Natural killer cell (primary cell): ENCODE results near the gene RMDN3. TPM values are rescaled to one million over a fixed set of nuclear protein-coding genes. Genes with fewer than 3 reads are reported as not detected.

Source experiments
- ATAC-seq, 3 donors: fragments of 150-1000 bp in 2 of 3; fragments of 200-7000 bp in 1 of 3; cut with Tn5 transposase; 1 replicate in 1 of 3; 2 replicates in 2 of 3; pipeline ENCODE4 v1.10.0; 2021; ENCODE audit warnings: mild to moderate bottlenecking in 2 of 3, moderate library complexity in 2 of 3
- DNase-seq, 2 donors: peaks; one replicate each; pipeline versions ENCODE4 v3.0.0 to v3.0.0-alpha.2; 2013 to 2021; ENCODE audit warnings: mixed read lengths in 1 of 2
- H3K27ac ChIP-seq: one replicate; pipeline ENCODE4 v1.5.1; 2013; ENCODE audit warnings: mild to moderate bottlenecking, low read length
- H3K27me3 ChIP-seq: one replicate; pipeline ENCODE4 v1.6.1; 2013; ENCODE audit warnings: low read length; ENCODE audit not compliant: control insufficient read depth, insufficient read depth
- H3K36me3 ChIP-seq: one replicate; pipeline ENCODE4 v1.6.1; 2013; ENCODE audit warnings: low read length; ENCODE audit not compliant: control insufficient read depth, insufficient read depth
- H3K4me1 ChIP-seq: one replicate; pipeline ENCODE4 v1.6.1; 2013; ENCODE audit warnings: low read length; ENCODE audit not compliant: control insufficient read depth, insufficient read depth
- H3K4me3 ChIP-seq: one replicate; pipeline ENCODE4 v1.5.1; 2013; ENCODE audit warnings: low read length
- H3K9me3 ChIP-seq: one replicate; pipeline ENCODE4 v1.6.1; 2013; ENCODE audit warnings: low read length; ENCODE audit not compliant: control insufficient read depth, insufficient read depth
- H3K27ac Mint-ChIP-seq, 2 donors: one replicate each; pipeline ENCODE4 v1.8.0; 2022; ENCODE audit warnings: mild to moderate bottlenecking in 2 of 2, mixed read lengths in 2 of 2, moderate library complexity in 1 of 2
- H3K27me3 Mint-ChIP-seq, 2 donors: one replicate each; pipeline ENCODE4 v1.8.0; 2022; ENCODE audit warnings: low read depth in 2 of 2, mixed read lengths in 2 of 2
- H3K36me3 Mint-ChIP-seq: one replicate; pipeline ENCODE4 v1.8.0; 2022; ENCODE audit warnings: mixed read lengths
- H3K4me1 Mint-ChIP-seq, 2 donors: one replicate each; pipeline ENCODE4 v1.8.0; 2022; ENCODE audit warnings: mixed read lengths in 2 of 2
- H3K4me3 Mint-ChIP-seq: one replicate; pipeline ENCODE4 v1.8.0; 2022; ENCODE audit warnings: mild to moderate bottlenecking, moderate library complexity, mixed read lengths
- H3K9me3 Mint-ChIP-seq, 2 donors: one replicate each; pipeline ENCODE4 v1.8.0; 2022; ENCODE audit warnings: mixed read lengths in 2 of 2
- WGBS: methylation state at CpG from one replicate; pipeline ENCODE4 v1.1.7; 2013; ENCODE audit warnings: missing lambda C conversion rate; ENCODE audit not compliant: insufficient coverage; 5-methylcytosine and 5-hydroxymethylcytosine counted together
- intact Hi-C: fragments of 100-400 bp; cut with micrococcal nuclease; formaldehyde crosslinking; loops from one replicate; pipeline ENCODE4 v1.14.2; 2022
- total RNA-seq, 4 donors: library from RNA; stranded (reverse); fragments of 120-200 nt in 1 of 4; gene quantifications; one replicate each; pipeline versions ENCODE4 v1.2.3 to v1.2.4, GENCODE V29; 2013 to 2022
- TF ChIP-seq, protein P1 (sequence below): fragments of 200-600 bp; IDR thresholded peaks from one replicate; pipeline ENCODE4 v1.8.0; 2022; ENCODE audit warnings: antibody characterized with exemption

The RMDN3 gene
- total RNA-seq, 3 donors from 2014 or later (not counting 1 experiment from before 2014, with no cell fraction given): 52.8 to 82.3 (median 72.0) TPM

DNA sequence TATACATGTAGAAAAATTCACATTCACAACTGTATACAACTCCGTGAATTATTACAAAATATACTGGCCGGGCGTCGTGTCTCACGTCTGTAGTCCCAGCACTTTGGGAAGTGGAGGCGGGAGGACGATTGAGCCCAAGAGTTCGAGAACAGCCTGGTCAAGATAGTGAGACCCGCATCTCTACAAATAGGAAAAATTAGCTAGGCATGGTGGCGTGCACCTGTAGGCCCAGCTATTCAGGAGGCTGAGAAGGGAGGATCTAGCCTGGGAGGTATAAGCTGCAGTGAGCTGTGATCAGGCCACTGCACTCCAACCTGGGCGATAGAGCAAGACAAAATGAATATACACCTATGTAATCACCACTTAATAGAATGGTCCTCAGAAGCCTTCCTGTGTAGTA is 58.8 kb downstream of the RMDN3 start:
- no peaks in the 10 kb centered on the region for H3K9me3 ChIP-seq
- TF ChIP-seq, protein P1, sequence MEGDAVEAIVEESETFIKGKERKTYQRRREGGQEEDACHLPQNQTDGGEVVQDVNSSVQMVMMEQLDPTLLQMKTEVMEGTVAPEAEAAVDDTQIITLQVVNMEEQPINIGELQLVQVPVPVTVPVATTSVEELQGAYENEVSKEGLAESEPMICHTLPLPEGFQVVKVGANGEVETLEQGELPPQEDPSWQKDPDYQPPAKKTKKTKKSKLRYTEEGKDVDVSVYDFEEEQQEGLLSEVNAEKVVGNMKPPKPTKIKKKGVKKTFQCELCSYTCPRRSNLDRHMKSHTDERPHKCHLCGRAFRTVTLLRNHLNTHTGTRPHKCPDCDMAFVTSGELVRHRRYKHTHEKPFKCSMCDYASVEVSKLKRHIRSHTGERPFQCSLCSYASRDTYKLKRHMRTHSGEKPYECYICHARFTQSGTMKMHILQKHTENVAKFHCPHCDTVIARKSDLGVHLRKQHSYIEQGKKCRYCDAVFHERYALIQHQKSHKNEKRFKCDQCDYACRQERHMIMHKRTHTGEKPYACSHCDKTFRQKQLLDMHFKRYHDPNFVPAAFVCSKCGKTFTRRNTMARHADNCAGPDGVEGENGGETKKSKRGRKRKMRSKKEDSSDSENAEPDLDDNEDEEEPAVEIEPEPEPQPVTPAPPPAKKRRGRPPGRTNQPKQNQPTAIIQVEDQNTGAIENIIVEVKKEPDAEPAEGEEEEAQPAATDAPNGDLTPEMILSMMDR: no peak
- H3K27ac ChIP-seq: no peak overlapping the region
- intact Hi-C loops: no loop called here
- ATAC-seq (no peak), DNase-seq (no peak)
- no peak overlapping the region for H3K4me3 ChIP-seq
- Mint-ChIP-seq H3K27ac (no peak overlapping the region), H3K4me3 (peak overlapping the region; percentile 100), H3K27me3 (no peaks in the 10 kb centered on the region), H3K36me3 (no peaks in the 10 kb centered on the region), H3K9me3 (no peaks in the 10 kb centered on the region), H3K4me1 (peaks cover 20 to 22% of the 10 kb centered on the region in 2 donors)
- H3K27me3 ChIP-seq: no peaks in the 10 kb centered on the region
- peaks cover 19% of the 10 kb centered on the region for H3K4me1 ChIP-seq
- 94% methylated on average over 10 of the region's 11 CpGs for WGBS
- H3K36me3 ChIP-seq: peaks cover 6% of the 10 kb centered on the region

DNA sequence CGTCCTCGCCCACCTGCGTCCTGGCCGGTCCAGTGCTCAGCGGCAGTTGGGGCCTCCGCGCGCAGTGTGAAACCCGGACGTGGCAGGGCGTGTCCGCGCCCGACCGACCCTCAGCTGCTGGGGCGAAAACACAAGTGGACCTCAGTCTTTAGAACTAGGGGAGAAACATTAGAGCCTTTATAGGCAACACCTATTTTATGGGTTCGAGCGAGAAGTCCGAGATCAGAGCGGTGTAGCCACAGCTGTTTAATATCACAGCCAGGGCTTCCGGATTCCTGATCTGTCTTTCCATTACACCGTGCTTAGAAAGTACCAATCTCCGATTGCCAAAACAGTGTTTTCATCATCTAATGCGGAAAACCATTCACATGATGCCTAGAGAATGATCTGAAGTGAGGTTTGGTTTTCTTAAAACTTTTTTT is 59.6 kb downstream of the RMDN3 start:
- ATAC-seq (peak in 1 of 3 donors; percentile 11), DNase-seq (peak in 1 of 2 donors; percentile 44)
- intact Hi-C loops: loop anchor here (1.0 kb wide), 1 partner anchor 112 kb away; the partner anchor contains the start of genes DNAJC17 and ZFYVE19

DNA sequence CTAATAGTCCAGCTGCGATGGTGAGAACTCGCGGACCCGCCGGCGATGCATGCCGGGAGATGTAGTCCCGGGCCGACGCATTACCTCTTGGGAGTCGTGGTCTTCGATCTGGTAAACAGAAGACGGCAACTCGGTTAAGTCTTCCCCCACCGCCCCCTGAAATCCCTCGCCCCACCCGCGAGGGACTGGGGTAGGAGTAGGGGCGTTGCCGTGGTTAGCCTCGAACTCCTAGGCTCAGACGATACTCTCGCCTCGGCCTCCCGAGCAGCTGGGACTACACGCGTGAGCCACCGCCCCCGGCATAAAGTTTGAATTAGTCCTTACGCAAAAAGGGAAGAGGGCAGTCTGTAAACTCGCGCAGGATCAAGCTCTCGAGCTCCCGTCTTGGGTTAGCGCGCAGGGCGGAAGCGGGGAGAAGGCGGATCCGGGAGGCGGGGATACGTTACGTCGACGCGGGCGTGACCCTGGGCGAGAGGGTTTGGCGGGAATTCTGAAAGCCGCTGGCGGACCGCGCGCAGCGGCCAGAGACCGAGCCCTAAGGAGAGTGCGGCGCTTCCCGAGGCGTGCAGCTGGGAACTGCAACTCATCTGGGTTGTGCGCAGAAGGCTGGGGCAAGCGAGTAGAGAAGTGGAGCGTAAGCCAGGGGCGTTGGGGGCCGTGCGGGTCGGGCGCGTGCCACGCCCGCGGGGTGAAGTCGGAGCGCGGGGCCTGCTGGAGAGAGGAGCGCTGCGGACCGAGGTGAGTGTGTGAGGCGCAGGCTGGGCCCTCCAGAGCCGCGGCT is 60.2 kb downstream of the RMDN3 start, which contains the start of gene RAD51:
TSS of gene RAD51 (plus strand) at position 487 of the 781 bp plus-strand sequence. CDS start 3,585 bp downstream, outside the sequence.
- under 1% methylated on average over 76 of the region's 81 CpGs for WGBS
- no peaks in the 10 kb centered on the region for H3K27me3 Mint-ChIP-seq

More for the DNA sequence above, 59.6 kb downstream of the RMDN3 start:
- no peaks in the 10 kb centered on the region for H3K9me3 ChIP-seq
- H3K36me3 Mint-ChIP-seq: no peaks in the 10 kb centered on the region
- peaks cover 19% of the 10 kb centered on the region for H3K4me1 ChIP-seq
- no peaks in the 10 kb centered on the region for H3K27me3 Mint-ChIP-seq
- peak overlapping the region; percentile 97 for H3K27ac ChIP-seq
- H3K27me3 ChIP-seq: no peaks in the 10 kb centered on the region
- under 1% methylated on average over 24 of the region's 24 CpGs for WGBS
- H3K4me1 Mint-ChIP-seq: peaks cover 20 to 22% of the 10 kb centered on the region in 2 donors
- TF ChIP-seq, protein P1: no peak
- peak overlapping the region; percentile 100 for H3K4me3 Mint-ChIP-seq
- H3K4me3 ChIP-seq: peak overlapping the region; percentile 92
- no peaks in the 10 kb centered on the region for H3K9me3 Mint-ChIP-seq
- H3K36me3 ChIP-seq: peaks cover 6% of the 10 kb centered on the region
- peak overlapping the region; percentile 97 to 98 for H3K27ac Mint-ChIP-seq

More for the DNA sequence above, 60.2 kb downstream of the RMDN3 start, which contains the start of gene RAD51:
- TF ChIP-seq, protein P1: no peak
- DNase-seq (peak; percentile 88 to 96), ATAC-seq (peak; percentile 91 to 98 (median 92))
- H3K9me3 ChIP-seq: no peaks in the 10 kb centered on the region
- intact Hi-C loops: loop anchor here (1.0 kb wide), 2 partner anchors 60 to 112 kb away; partner anchors contain the start of genes DNAJC17, RMDN3 and ZFYVE19
- H3K27me3 ChIP-seq: no peaks in the 10 kb centered on the region
- peaks cover 20 to 23% of the 10 kb centered on the region in 2 donors for H3K4me1 Mint-ChIP-seq
- H3K4me1 ChIP-seq: peaks cover 19% of the 10 kb centered on the region
- H3K36me3 Mint-ChIP-seq: no peaks in the 10 kb centered on the region
- H3K27ac Mint-ChIP-seq: peak within 1 kb of the TSS; percentile 97 to 98
- peak within 1 kb of the TSS; percentile 100 for H3K4me3 Mint-ChIP-seq
- H3K9me3 Mint-ChIP-seq: no peaks in the 10 kb centered on the region
- H3K27ac ChIP-seq: peak within 1 kb of the TSS; percentile 97
- peaks cover 6% of the 10 kb centered on the region for H3K36me3 ChIP-seq
- peak within 1 kb of the TSS; percentile 92 for H3K4me3 ChIP-seq
